Renal pelvis (tissue), 4 donors: ENCODE measurements around the gene COL2A1. TPM values are rescaled to one million over a fixed set of nuclear protein-coding genes. Genes with fewer than 3 reads are reported as not detected.

ENCODE experiments used
- DNase-seq: peaks from one replicate; pipeline ENCODE4 v3.0.0-alpha.2; 2013
- polyA plus RNA-seq, 3 donors: library from polyadenylated mRNA; unstranded; fragments of 120-200 nt; gene quantifications; one replicate each; pipeline ENCODE4 v1.2.1, GENCODE V29; 2013; ENCODE audit not compliant: insufficient read length in 3 of 3

Gene COL2A1
- polyA plus RNA-seq, 3 donors, result 33.7 to 60.3 (median 57.9) TPM

- DNase-seq, result no peak
These were observed 11.7 kb upstream of the COL2A1 start for GRCh38 chr12:48015954-48016353.

GRCh38 chr12:48015129-48015528 lies 10.9 kb upstream of the COL2A1 start:
- no peak for DNase-seq

- no peak for DNase-seq
These were observed 9.0 kb upstream of the COL2A1 start for GRCh38 chr12:48013287-48013686.

- DNase-seq, result no peak
These were observed 7.8 kb upstream of the COL2A1 start for GRCh38 chr12:48012070-48012469.

GRCh38 chr12:48010366-48010970 lies 6.2 kb upstream of the COL2A1 start:
- DNase-seq, result no peak

- DNase-seq, result no peak
These were observed 5.2 kb upstream of the COL2A1 start for GRCh38 chr12:48009471-48009870.

GRCh38 chr12:48008950-48009349 lies 4.7 kb upstream of the COL2A1 start:
- no peak for DNase-seq

- no peak for DNase-seq
These were observed 4.1 kb upstream of the COL2A1 start for GRCh38 chr12:48008349-48008748.

- no peak for DNase-seq
These were observed 2.9 kb upstream of the COL2A1 start for GRCh38 chr12:48007206-48007605.

- DNase-seq, result no peak
These were observed 1.4 kb upstream of the COL2A1 start for GRCh38 chr12:48005750-48006021.

GRCh38 chr12:48005001-48005749 lies 899 bp upstream of the COL2A1 start:
- peak; percentile 48 for DNase-seq

- DNase-seq, result peak; percentile 27
These were observed 837 bp downstream of the COL2A1 start for GRCh38 chr12:48003226-48004052.

- DNase-seq, result peak; percentile 59
These were observed 1.5 kb downstream of the COL2A1 start for GRCh38 chr12:48002773-48003218.

- no peak for DNase-seq
These were observed 1.9 kb downstream of the COL2A1 start for GRCh38 chr12:48002414-48002730.

- DNase-seq, result peak; percentile 77
These were observed 2.5 kb downstream of the COL2A1 start for GRCh38 chr12:48001505-48002413.

- peak; percentile 43 for DNase-seq
These were observed 3.3 kb downstream of the COL2A1 start for GRCh38 chr12:48000878-48001504.

GRCh38 chr12:47999816-48000215 lies 4.5 kb downstream of the COL2A1 start:
- DNase-seq, result no peak

GRCh38 chr12:47997321-47997720 lies 7.0 kb downstream of the COL2A1 start:
- no peak for DNase-seq

GRCh38 chr12:47995981-47996401 lies 8.3 kb downstream of the COL2A1 start:
- DNase-seq, result peak; percentile 68

GRCh38 chr12:47993491-47993890 lies 10.8 kb downstream of the COL2A1 start:
- no peak for DNase-seq

- DNase-seq, result no peak
These were observed 11.5 kb downstream of the COL2A1 start for GRCh38 chr12:47992776-47993175.
